ENCODE results near the gene FOCAD.

Gene FOCAD

DNA sequence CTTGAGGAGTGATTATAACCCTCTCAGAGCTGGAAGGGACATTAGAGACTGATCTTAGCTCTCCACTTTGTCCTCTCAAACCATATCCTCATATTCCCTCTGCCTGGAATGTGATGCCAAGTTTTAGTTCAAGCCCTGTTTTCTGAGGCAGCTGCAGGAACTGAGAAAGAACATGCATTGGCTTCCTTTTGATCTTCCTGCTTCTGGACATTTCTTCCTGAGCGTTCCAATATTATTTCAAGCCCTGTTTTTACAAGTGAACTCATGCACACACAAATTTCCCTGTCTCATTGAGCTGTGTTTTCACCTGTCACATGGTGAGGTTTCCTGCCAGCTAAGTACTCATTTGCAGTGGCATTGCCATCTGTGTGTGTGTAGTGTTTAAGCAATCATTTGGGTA lies 17.0 kb downstream of the FOCAD start:
- TF ChIP-seq, protein P1, sequence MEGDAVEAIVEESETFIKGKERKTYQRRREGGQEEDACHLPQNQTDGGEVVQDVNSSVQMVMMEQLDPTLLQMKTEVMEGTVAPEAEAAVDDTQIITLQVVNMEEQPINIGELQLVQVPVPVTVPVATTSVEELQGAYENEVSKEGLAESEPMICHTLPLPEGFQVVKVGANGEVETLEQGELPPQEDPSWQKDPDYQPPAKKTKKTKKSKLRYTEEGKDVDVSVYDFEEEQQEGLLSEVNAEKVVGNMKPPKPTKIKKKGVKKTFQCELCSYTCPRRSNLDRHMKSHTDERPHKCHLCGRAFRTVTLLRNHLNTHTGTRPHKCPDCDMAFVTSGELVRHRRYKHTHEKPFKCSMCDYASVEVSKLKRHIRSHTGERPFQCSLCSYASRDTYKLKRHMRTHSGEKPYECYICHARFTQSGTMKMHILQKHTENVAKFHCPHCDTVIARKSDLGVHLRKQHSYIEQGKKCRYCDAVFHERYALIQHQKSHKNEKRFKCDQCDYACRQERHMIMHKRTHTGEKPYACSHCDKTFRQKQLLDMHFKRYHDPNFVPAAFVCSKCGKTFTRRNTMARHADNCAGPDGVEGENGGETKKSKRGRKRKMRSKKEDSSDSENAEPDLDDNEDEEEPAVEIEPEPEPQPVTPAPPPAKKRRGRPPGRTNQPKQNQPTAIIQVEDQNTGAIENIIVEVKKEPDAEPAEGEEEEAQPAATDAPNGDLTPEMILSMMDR (IDR thresholded peaks at IDR 0.05; ENCODE audit: low read depth, low read length): no peak
- no peak overlapping the region for H3K4me3 ChIP-seq (ENCODE audit: low read depth, low read length)
- no peaks in the 10 kb centered on the region for H3K9me3 ChIP-seq
- no peak for DNase-seq
- no peaks in the 10 kb centered on the region for H3K4me1 ChIP-seq
- H3K27me3 ChIP-seq: no peaks in the 10 kb centered on the region
- H3K36me3 ChIP-seq: no peaks in the 10 kb centered on the region

DNA sequence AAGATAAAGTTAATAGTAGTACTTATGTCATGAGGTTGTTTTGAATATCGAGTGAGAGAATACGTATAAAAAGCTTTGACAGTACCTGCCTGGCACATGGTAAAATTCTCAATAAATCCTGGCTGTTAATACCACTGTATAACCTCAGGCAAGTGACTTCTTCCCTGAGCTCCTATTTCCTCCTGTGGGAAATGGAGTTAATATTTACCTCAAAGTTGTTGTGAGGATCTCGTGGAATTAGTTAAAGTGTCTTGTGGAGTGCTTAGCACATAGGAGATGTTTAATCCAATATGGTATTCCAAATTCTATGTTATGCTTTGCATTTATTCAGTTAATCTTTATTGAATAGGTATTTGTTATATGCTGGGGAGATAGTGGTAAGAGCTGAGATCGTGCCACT lies 18.5 kb downstream of the FOCAD start:
- Histone ChIP-seq H3K9me3 (no peaks in the 10 kb centered on the region), H3K36me3 (no peaks in the 10 kb centered on the region), H3K4me3 (ENCODE audit: low read depth, low read length) (no peak overlapping the region), H3K4me1 (no peaks in the 10 kb centered on the region), H3K27me3 (no peaks in the 10 kb centered on the region)
- TF ChIP-seq, protein P1 (IDR thresholded peaks at IDR 0.05; ENCODE audit: low read depth, low read length): no peak
- DNase-seq: no peak

DNA sequence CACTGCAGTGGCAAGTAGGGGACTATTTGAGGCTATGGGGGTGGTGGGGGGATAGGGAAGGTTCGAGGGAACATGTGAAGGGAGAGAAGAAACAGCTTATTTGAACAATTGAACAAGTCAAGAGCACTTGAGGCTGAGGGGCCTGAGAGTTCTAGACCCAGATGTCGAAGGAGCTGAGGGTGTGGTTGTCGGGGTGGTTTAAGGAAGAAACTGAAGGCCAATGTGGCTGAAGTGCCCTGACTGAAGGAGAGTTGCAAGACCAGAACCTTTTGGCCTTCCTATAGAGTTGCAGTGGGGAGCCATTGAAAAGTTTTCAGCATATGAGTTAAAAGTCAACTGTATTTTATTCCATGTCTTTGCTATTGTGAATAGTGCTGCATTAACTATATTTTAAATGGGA lies 19.1 kb downstream of the FOCAD start:
- DNase-seq: no peak
- H3K27me3 ChIP-seq: no peaks in the 10 kb centered on the region
- H3K9me3 ChIP-seq: no peaks in the 10 kb centered on the region
- H3K4me3 ChIP-seq (ENCODE audit: low read depth, low read length): no peak overlapping the region
- H3K4me1 ChIP-seq: no peaks in the 10 kb centered on the region
- TF ChIP-seq, protein P1 (IDR thresholded peaks at IDR 0.05; ENCODE audit: low read depth, low read length): no peak
- H3K36me3 ChIP-seq: no peaks in the 10 kb centered on the region

DNA sequence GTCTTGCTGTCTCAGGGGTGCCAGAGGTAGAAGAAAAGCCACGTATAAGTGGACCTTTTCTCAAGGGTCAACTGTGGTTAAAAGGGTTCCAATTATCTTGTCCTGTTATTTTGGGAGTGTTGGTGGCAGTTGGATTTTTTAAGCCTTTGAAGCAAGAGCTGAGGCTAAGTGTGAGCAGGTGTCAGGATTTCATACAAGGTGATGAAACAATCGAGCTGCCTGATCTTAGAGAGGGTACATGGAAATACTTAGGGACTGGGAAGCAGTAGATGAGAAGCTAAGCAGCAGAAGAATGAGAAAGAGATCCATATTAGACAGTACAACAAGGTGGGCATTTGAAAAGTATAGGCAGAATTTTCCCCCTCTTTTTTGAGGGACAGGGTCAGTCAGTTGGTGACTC lies 23.6 kb downstream of the FOCAD start:
- no peak overlapping the region for H3K4me3 ChIP-seq (ENCODE audit: low read depth, low read length)
- no peaks in the 10 kb centered on the region for H3K9me3 ChIP-seq
- no peaks in the 10 kb centered on the region for H3K4me1 ChIP-seq
- H3K36me3 ChIP-seq: no peaks in the 10 kb centered on the region
- no peak for DNase-seq
- H3K27me3 ChIP-seq: no peaks in the 10 kb centered on the region
- TF ChIP-seq, protein P1 (IDR thresholded peaks at IDR 0.05; ENCODE audit: low read depth, low read length): no peak

DNA sequence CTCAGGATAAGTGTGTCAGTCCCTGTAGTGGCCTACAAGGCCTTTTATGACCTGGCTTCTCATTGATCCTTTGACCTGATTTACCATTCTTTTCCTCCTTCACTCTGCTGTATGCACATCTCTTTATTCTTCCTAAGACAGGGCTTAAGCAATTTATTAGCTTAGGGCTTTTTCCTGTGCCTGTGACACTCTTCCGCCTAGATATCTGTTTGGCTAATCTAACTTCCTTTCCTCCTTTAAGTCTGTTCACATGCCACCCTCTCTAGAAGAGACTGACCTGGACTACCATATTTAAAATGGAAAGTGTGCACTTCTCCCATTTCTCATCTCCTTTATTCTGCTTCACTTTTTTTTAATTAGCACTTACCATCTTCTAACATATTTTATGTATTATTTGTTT lies 29.1 kb downstream of the FOCAD start:
- no peaks in the 10 kb centered on the region for H3K9me3 ChIP-seq
- H3K36me3 ChIP-seq: peaks cover 1% of the 10 kb centered on the region; the same call in 1 of the 2 replicates
- no peak overlapping the region for H3K4me3 ChIP-seq (ENCODE audit: low read depth, low read length)
- TF ChIP-seq, protein P1 (IDR thresholded peaks at IDR 0.05; ENCODE audit: low read depth, low read length): no peak
- H3K4me1 ChIP-seq: no peaks in the 10 kb centered on the region
- no peaks in the 10 kb centered on the region for H3K27me3 ChIP-seq
- DNase-seq: no peak

DNA sequence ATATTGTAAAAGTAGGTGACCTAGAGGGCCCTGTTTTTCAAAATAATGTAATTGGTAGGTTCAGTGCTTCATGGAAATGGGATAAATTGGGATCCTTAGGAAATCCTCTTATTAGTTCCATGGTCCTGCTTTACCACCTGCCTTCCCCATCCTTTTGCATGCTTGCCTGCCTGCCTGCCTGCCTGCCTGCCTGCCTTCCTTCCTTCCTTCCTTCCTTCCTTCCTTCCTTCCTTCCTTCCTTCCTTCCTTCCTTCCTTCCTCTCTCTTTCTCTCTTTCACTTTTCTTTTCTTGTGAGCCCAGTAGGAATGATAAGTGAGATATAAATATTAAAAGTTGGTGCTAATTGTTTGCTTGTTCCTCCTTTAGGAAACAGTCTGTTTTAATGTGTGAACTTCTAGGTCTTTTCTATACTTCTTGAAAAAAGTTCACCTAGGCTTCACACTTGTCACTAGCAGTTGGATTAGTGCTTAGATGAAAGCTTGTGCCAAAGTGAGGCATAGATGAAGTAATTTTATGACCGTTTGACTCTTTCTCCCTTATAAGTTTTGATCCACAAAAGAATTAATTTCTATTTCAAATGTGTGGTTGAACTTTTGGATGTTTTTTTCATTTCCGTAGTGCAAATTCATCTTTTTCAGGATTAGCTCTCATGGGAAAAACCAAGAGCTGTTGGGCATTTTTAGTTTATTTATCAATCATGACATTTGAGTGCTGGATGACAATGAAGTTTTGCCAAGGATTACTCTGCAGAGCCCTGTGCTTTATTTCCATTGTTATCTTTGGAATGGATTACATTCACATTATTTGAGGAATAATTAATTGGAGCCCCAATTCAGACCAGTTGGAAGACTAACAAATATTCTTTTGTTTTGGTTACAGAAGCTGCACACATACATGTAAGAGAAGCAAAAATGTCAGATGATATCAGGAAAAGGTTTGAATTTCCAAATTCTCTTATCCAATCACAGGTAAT lies 30.7 kb downstream of the FOCAD start:
- Histone ChIP-seq H3K36me3 (peaks cover 3% of the 10 kb centered on the region; the same call in 1 of the 2 replicates), H3K4me3 (ENCODE audit: low read depth, low read length) (no peak overlapping the region), H3K9me3 (no peaks in the 10 kb centered on the region), H3K4me1 (no peaks in the 10 kb centered on the region), H3K27me3 (no peaks in the 10 kb centered on the region)
- no peak for DNase-seq
- TF ChIP-seq, protein P1 (IDR thresholded peaks at IDR 0.05; ENCODE audit: low read depth, low read length): no peak
